ENCODE data around the gene TMEM218. TPM values are rescaled to one million over a fixed set of nuclear protein-coding genes. Genes with fewer than 3 reads are reported as not detected.

The TMEM218 gene
- total RNA-seq, 1 experiment from 2014 or later = 25.8 TPM

- DNase-seq (ENCODE audit: low spot score) = no peak
Measured at GRCh38 chr11:125075900-125076317, 35.5 kb downstream of the TMEM218 start.

- DNase-seq (ENCODE audit: low spot score) = no peak
Measured at GRCh38 chr11:125075242-125075625, 36.2 kb downstream of the TMEM218 start.

DNA sequence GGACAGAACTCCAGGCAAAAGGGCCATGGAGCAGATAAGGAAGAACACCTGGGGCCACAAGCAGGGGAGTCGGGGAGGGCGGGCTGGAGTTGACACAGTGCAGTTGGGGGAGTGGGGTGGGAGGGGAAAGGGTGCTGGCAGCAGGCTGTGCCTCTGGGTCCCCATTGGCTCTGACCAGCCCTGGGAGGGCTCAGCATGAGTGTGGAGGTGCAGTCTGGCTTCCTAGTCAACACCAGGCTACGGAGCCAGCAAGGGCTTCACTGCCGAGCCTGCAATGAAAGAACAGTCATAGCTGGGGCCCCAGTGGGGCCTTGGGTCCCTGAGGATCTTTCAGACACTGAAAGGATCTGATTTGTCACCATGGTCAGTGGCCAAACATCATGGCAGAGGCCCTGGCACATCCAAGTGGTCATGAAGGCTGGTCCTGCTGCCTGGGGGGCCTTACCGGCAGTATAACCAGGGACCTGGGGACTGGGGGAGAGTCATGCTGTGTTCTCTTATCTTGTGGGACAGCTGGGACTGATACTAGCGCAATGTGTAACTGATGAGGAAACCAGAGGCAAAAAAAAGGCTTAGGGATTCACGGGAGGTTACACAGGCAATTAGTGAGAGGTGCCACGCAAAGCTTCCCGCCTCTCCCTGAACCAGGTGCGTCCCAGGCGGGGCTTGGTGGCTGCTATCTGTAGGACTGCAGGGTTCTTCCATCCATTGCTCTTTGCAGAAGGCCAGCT lies 36.8 kb downstream of the TMEM218 start:
- DNase-seq (ENCODE audit: low spot score) = no peak

GRCh38 chr11:125073616-125074483 lies 37.6 kb downstream of the TMEM218 start:
- DNase-seq (ENCODE audit: low spot score) = no peak

- no peak for DNase-seq (ENCODE audit: low spot score)
Measured at GRCh38 chr11:125072961-125073590, 38.4 kb downstream of the TMEM218 start.

GRCh38 chr11:125072218-125072960 lies 39.0 kb downstream of the TMEM218 start:
- DNase-seq (ENCODE audit: low spot score) = no peak

DNA sequence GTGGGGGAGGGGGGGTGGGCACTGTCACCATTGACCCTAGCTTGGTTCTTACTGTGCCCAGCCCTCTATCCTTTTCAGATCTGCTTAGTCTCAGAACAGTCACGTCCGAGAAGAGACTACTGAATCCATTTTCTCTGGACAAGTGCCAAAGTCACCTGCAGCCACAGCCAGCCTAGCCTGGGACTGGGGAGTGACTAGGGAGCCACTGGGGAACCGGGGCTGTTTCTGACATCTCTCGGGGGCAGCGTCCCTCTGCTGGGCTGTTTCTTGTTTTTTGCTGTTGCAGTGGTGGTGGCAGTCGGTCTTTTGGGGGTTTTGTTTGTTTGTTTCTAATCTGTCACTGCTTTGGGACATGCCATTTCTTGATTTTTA lies 39.6 kb downstream of the TMEM218 start:
- no peak for DNase-seq (ENCODE audit: low spot score)

- DNase-seq (ENCODE audit: low spot score) = no peak
Measured at GRCh38 chr11:125071435-125071834, 40.0 kb downstream of the TMEM218 start.

- peak; percentile 46 for DNase-seq (ENCODE audit: low spot score)
Measured at GRCh38 chr11:125070699-125071254, 40.6 kb downstream of the TMEM218 start.

DNA sequence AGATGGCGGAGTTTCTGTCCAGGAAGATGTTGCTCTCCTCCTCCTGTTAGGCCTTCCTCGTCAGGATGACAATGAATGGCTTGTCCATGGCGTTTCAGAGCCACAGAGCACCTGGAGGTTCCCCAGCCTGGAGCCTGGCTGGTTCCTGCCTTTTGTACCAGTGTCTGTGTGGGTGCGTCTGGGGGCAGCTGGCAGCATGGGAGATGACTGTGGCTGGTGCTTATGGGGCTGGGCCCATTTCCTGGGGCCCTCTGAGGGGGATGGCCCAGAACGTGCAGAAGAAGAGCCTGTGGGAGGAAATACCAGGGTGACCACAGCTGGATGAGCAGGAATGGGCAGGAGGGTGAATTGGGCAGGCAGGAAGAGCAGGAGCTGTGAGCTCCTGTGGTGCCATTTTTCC lies 41.6 kb downstream of the TMEM218 start:
- DNase-seq (ENCODE audit: low spot score) = peak; percentile 35

- no peak for DNase-seq (ENCODE audit: low spot score)
Measured at GRCh38 chr11:125069008-125069407, 42.4 kb downstream of the TMEM218 start.

DNA sequence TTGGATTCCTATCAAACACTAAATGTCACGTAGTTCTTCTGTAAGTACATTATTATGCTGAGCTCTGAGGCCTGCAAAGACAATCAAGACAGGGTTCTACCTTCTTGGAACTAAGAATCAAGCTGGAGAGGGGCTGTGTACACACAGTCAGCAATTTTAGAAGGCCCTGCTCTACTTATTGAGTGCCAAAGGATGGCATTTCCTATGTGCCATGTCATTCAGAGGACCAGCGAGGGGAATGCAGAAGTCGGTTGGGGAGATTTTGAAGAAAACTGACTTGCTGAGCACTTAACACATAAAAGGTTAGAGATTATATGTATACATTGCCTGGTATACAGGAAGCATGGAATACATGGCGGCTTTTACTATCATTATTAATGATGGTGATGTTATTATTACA lies 43.1 kb downstream of the TMEM218 start:
- no peak for DNase-seq (ENCODE audit: low spot score)

GRCh38 chr11:125064070-125064469 lies 47.4 kb downstream of the TMEM218 start:
- no peak for DNase-seq (ENCODE audit: low spot score)

GRCh38 chr11:125063429-125064043 lies 47.9 kb downstream of the TMEM218 start:
- DNase-seq (ENCODE audit: low spot score) = no peak

DNA sequence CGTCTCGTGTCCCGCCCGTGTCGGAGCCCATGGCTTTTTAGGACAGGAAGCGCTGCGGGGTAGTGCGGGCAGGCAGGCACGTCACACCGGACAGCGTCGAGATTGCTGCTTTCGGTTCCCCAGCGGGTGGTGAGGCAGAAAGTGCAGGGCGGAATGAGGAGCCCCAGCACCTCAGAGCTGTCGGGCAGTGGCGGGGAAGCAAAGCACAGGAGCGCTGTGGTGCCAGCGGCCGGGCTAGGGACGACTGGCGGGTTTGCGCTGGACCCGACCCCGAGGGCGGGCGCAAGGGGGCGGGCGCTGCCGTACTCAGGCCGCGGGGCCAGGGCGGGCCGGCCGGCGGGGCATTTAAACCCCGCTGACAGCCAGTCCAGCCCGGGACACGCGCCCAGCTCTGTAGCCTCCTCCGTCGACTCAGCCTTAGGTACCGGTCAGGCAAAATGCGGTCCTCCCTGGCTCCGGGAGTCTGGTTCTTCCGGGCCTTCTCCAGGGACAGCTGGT lies 48.4 kb downstream of the TMEM218 start, which contains the start of gene SLC37A2:
Gene SLC37A2, plus strand, starts transcription at position 375 of the 498 bp plus-strand sequence. Its CDS starts 63 bp downstream, at position 438.
- peak; percentile 37 for DNase-seq (ENCODE audit: low spot score)

- no peak for DNase-seq (ENCODE audit: low spot score)
Measured at GRCh38 chr11:125062218-125062930, 49.1 kb downstream of the TMEM218 start.

DNA sequence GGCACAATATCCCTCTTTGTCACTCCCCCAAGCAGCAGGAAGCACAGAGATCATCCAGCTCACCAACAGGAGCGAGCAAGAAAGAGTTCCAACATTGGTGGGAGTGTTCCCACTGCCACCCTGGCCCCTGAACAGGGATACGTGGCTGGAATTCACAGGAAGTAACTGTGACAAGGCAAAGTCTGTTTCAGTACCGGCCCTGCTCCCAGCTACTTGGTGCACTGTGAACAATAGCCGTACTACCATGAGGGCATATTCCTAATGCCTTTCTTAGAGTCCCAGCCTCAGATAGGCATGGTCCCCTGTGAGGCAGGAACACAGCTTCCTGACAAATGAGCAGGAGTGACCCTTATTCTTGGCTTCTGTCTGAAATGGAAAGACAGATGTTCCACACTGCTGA lies 50.1 kb downstream of the TMEM218 start:
- no peak for DNase-seq (ENCODE audit: low spot score)

GRCh38 chr11:125057693-125058016 lies 53.8 kb downstream of the TMEM218 start:
- no peak for DNase-seq (ENCODE audit: low spot score)

GRCh38 chr11:125056931-125057692 lies 54.3 kb downstream of the TMEM218 start:
- no peak for DNase-seq (ENCODE audit: low spot score)
